GM23338 (cell line): Measurements from ENCODE around the gene BCAM. TPM values are rescaled to one million over a fixed set of nuclear protein-coding genes. Genes with fewer than 3 reads are reported as not detected.

Experiments
- ATAC-seq: fragments of 200-7000 bp; cut with Tn5 transposase; 3 replicates; pipeline ENCODE4 v1.9.1; 2020
- DNase-seq: peaks from one replicate; pipeline ENCODE4 v3.0.0-alpha.2; 2015; ENCODE audit warnings: low spot score
- H2AFZ ChIP-seq: fragments of 200-600 bp; sonication (generic); 2 replicates; pipeline ENCODE4 v1.8.0; 2016; ENCODE audit warnings: antibody characterized with exemption, mild to moderate bottlenecking, moderate library complexity
- H3F3A ChIP-seq: fragments of 200-600 bp; sonication (generic); replicated peaks from 2 replicates; pipeline ENCODE4 v1.8.0; 2017; ENCODE audit warnings: antibody characterized with exemption, mixed run types, low read depth
- H3K27ac ChIP-seq: fragments of 200-600 bp; sonication (generic); 2 replicates; pipeline ENCODE4 v1.6.1; 2016; ENCODE audit warnings: low read depth
- H3K27me3 ChIP-seq: fragments of 200-600 bp; sonication (generic); 2 replicates; pipeline ENCODE4 v1.8.0; 2016; ENCODE audit warnings: mild to moderate bottlenecking, mixed run types, moderate library complexity; ENCODE audit not compliant: insufficient read depth
- H3K36me3 ChIP-seq: fragments of 200-600 bp; sonication (generic); 2 replicates; pipeline ENCODE4 v1.8.0; 2016; ENCODE audit warnings: mild to moderate bottlenecking; ENCODE audit not compliant: insufficient read depth
- H3K4me1 ChIP-seq: fragments of 200-600 bp; sonication (generic); 2 replicates; pipeline ENCODE4 v1.8.0; 2016; ENCODE audit warnings: mild to moderate bottlenecking, moderate library complexity; ENCODE audit not compliant: insufficient read depth
- H3K4me2 ChIP-seq: fragments of 200-600 bp; sonication (generic); 2 replicates; pipeline ENCODE4 v1.7.1; 2017; ENCODE audit warnings: mixed run types
- H3K4me3 ChIP-seq: fragments of 200-600 bp; sonication (generic); 2 replicates; pipeline ENCODE4 v1.6.1; 2016; ENCODE audit warnings: mixed run types
- H3K79me2 ChIP-seq: fragments of 200-600 bp; sonication (generic); replicated peaks from 2 replicates; pipeline ENCODE4 v1.8.0; 2017; ENCODE audit warnings: mild to moderate bottlenecking; ENCODE audit not compliant: insufficient read depth
- H3K9me2 ChIP-seq: fragments of 200-600 bp; sonication (generic); 2 replicates; pipeline ENCODE4 v1.8.0; 2017; ENCODE audit not compliant: insufficient read depth
- H4K20me1 ChIP-seq: fragments of 200-600 bp; sonication (generic); replicated peaks from 2 replicates; pipeline ENCODE4 v1.8.0; 2017; ENCODE audit warnings: mild to moderate bottlenecking; ENCODE audit not compliant: insufficient read depth
- H3K27ac Mint-ChIP-seq: 2 replicates; pipeline ENCODE4 v1.8.0; 2020; ENCODE audit warnings: inconsistent platforms, mild to moderate bottlenecking, moderate library complexity, mixed read lengths
- H3K27me3 Mint-ChIP-seq: 3 replicates; pipeline ENCODE4 v1.8.0; 2022; ENCODE audit warnings: low read depth, mild to moderate bottlenecking, moderate library complexity, mixed read lengths, inconsistent platforms; ENCODE audit not compliant: insufficient read depth, poor library complexity
- H3K36me3 Mint-ChIP-seq: 3 replicates; pipeline ENCODE4 v1.8.0; 2021; ENCODE audit warnings: low read depth, mild to moderate bottlenecking, inconsistent platforms, moderate library complexity, mixed read lengths
- H3K4me1 Mint-ChIP-seq: 3 replicates; pipeline ENCODE4 v1.8.0; 2020; ENCODE audit warnings: mild to moderate bottlenecking, inconsistent platforms, mixed read lengths
- H3K4me3 Mint-ChIP-seq: 3 replicates; pipeline ENCODE4 v1.8.0; 2021; ENCODE audit warnings: moderate library complexity, mild to moderate bottlenecking, inconsistent platforms, mixed read lengths
- H3K9me3 Mint-ChIP-seq: 3 replicates; pipeline ENCODE4 v1.8.0; 2020; ENCODE audit warnings: moderate library complexity, mild to moderate bottlenecking, inconsistent platforms, mixed read lengths
- CREB1 ChIP-seq: fragments of 250-450 bp; sonication (Bioruptor Pico); IDR thresholded peaks from 2 replicates; pipeline ENCODE4 v1.5.0; 2020; ENCODE audit warnings: low read depth, mild to moderate bottlenecking, moderate library complexity
- EZH2 ChIP-seq: fragments of 200-600 bp; sonication (generic); IDR thresholded peaks from one replicate; pipeline ENCODE4 v1.8.0; 2017; ENCODE audit warnings: antibody characterized with exemption, mild to moderate bottlenecking, low read depth; ENCODE audit not compliant: unreplicated experiment
- EZH2phosphoT487 ChIP-seq: fragments of 200-600 bp; sonication (generic); IDR thresholded peaks from one replicate; pipeline ENCODE4 v1.8.1; 2018; ENCODE audit warnings: antibody characterized with exemption; ENCODE audit not compliant: unreplicated experiment
- JUNB ChIP-seq: IDR thresholded peaks from one replicate; pipeline ENCODE4 v1.6.1; 2016; ENCODE audit warnings: antibody characterized with exemption; ENCODE audit not compliant: unreplicated experiment
- NANOG ChIP-seq: IDR thresholded peaks from 2 replicates; pipeline ENCODE4 v1.6.1; 2016; ENCODE audit warnings: antibody characterized with exemption, borderline replicate concordance
- POLR2AphosphoS5 ChIP-seq: IDR thresholded peaks from 2 replicates; pipeline ENCODE4 v1.6.1; 2016; ENCODE audit warnings: antibody characterized with exemption, low read depth
- STAT1 ChIP-seq: IDR thresholded peaks from one replicate; pipeline ENCODE4 v1.6.1; 2016; ENCODE audit warnings: antibody characterized with exemption; ENCODE audit not compliant: unreplicated experiment
- ZNF114 ChIP-seq: fragments of 250-450 bp; sonication (Bioruptor Pico); IDR thresholded peaks from 2 replicates; pipeline ENCODE4 v1.5.0; 2020; ENCODE audit warnings: mild to moderate bottlenecking, moderate library complexity
- ZNF331 ChIP-seq: fragments of 250-450 bp; sonication (Bioruptor Pico); IDR thresholded peaks from 2 replicates; pipeline ENCODE4 v1.5.0; 2020; ENCODE audit warnings: low read depth, mild to moderate bottlenecking, moderate library complexity
- ZNF462 ChIP-seq: fragments of 250-450 bp; sonication (Bioruptor Pico); IDR thresholded peaks from 2 replicates; pipeline ENCODE4 v1.5.0; 2020; ENCODE audit warnings: mild to moderate bottlenecking, moderate library complexity
- polyA plus RNA-seq: library from polyadenylated mRNA; unstranded; fragments of >200 nt; fragmentation: Nextera tagmentation; extraction: Ambion mirVana; gene quantifications from 2 replicates; pipeline ENCODE4 v1.2.1, GENCODE V29; 2016
- total RNA-seq: library from RNA; depleted of rRNA; stranded (reverse); fragments of >200 nt; shearing (Covaris generic); gene quantifications from 2 replicates; pipeline ENCODE4 v1.2.3, GENCODE V29; 2014
- TF ChIP-seq, protein P1 (sequence below), 2 experiments: fragments of 200-600 bp in 1 of 2; sonication (generic) in 1 of 2; conservative IDR thresholded peaks; 2 replicates each; pipeline versions ENCODE4 v1.5.1 to v1.6.1; 2016 to 2017; ENCODE audit warnings: antibody characterized with exemption in 2 of 2, low read depth in 2 of 2, mild to moderate bottlenecking in 2 of 2, moderate library complexity in 1 of 2
- TF ChIP-seq, protein P2 (sequence below): IDR thresholded peaks from 2 replicates; pipeline ENCODE4 v1.6.1; 2016; ENCODE audit warnings: antibody characterized with exemption

BCAM gene
- total and polyA plus RNA-seq, 2 experiments from 2014 or later: 33.3 to 100 TPM

GRCh38 chr19:44839276-44839675, 30.4 kb downstream of the BCAM start (continued):
- TF ChIP-seq, protein P1, sequence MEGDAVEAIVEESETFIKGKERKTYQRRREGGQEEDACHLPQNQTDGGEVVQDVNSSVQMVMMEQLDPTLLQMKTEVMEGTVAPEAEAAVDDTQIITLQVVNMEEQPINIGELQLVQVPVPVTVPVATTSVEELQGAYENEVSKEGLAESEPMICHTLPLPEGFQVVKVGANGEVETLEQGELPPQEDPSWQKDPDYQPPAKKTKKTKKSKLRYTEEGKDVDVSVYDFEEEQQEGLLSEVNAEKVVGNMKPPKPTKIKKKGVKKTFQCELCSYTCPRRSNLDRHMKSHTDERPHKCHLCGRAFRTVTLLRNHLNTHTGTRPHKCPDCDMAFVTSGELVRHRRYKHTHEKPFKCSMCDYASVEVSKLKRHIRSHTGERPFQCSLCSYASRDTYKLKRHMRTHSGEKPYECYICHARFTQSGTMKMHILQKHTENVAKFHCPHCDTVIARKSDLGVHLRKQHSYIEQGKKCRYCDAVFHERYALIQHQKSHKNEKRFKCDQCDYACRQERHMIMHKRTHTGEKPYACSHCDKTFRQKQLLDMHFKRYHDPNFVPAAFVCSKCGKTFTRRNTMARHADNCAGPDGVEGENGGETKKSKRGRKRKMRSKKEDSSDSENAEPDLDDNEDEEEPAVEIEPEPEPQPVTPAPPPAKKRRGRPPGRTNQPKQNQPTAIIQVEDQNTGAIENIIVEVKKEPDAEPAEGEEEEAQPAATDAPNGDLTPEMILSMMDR (conservative IDR thresholded peaks at IDR 0.05; ENCODE audit: low read depth in 2 of 2): no peak
- no peak for TF ChIP-seq STAT1
- TF ChIP-seq EZH2phosphoT487: no peak
- no peak for TF ChIP-seq ZNF331 (CRISPR knock-in tag)
- TF ChIP-seq EZH2: no peak
- TF ChIP-seq, protein P2, sequence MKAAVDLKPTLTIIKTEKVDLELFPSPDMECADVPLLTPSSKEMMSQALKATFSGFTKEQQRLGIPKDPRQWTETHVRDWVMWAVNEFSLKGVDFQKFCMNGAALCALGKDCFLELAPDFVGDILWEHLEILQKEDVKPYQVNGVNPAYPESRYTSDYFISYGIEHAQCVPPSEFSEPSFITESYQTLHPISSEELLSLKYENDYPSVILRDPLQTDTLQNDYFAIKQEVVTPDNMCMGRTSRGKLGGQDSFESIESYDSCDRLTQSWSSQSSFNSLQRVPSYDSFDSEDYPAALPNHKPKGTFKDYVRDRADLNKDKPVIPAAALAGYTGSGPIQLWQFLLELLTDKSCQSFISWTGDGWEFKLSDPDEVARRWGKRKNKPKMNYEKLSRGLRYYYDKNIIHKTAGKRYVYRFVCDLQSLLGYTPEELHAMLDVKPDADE: no peak

- Histone ChIP-seq H3K9me2 (no peaks in the 10 kb centered on the region), H2AFZ (no peak overlapping the region), H3F3A (peaks cover 5% of the 10 kb centered on the region), H3K4me1 (0 out of 2 replicates have a peak, but pooled peaks cover 3% of the 10 kb centered on the region), H4K20me1 (no peaks in the 10 kb centered on the region), H3K27me3 (peaks cover 36% of the 10 kb centered on the region), H3K27ac (no peak overlapping the region), H3K4me2 (no peak overlapping the region), H3K4me3 (no peak overlapping the region), H3K79me2 (no peaks in the 10 kb centered on the region), H3K36me3 (no peaks in the 10 kb centered on the region)
- Mint-ChIP-seq H3K36me3 (peaks cover 2% of the 10 kb centered on the region; the same call in 1 of the 3 replicates), H3K27me3 (peaks cover 22% of the 10 kb centered on the region), H3K27ac (no peak overlapping the region), H3K4me1 (peaks cover 8% of the 10 kb centered on the region), H3K9me3 (peaks cover 3% of the 10 kb centered on the region; the same call in 1 of the 3 replicates), H3K4me3 (no peak overlapping the region)
- ATAC-seq: no peak
- DNase-seq: no peak
- no peak for TF ChIP-seq ZNF462 (CRISPR knock-in tag)
- TF ChIP-seq STAT1: no peak
- no peak for TF ChIP-seq ZNF114 (CRISPR knock-in tag)
- TF ChIP-seq CREB1: no peak
- TF ChIP-seq, protein P1 (conservative IDR thresholded peaks at IDR 0.05; ENCODE audit: low read depth in 2 of 2): no peak
- TF ChIP-seq EZH2: no peak
- no peak for TF ChIP-seq ZNF331 (CRISPR knock-in tag)
- TF ChIP-seq JUNB: no peak
- no peak for TF ChIP-seq NANOG
- TF ChIP-seq POLR2AphosphoS5: no peak
- TF ChIP-seq, protein P2: no peak
- TF ChIP-seq EZH2phosphoT487: no peak
Observed at GRCh38 chr19:44840811-44841210, 31.9 kb downstream of the BCAM start.
